IPS-NIHi7 (cell line): Measurements from ENCODE around the gene PODXL.
A peak's percentile ranks its signal among the peaks of the same experiment; 100 is the strongest.

ENCODE experiments used
- DNase-seq: peaks from one replicate; pipeline ENCODE4 v3.0.0; 2012; ENCODE audit warnings: mixed read lengths; ENCODE audit errors: extremely low spot score

PODXL gene

GRCh38 chr7:131564640-131565039 is 8.2 kb upstream of the PODXL start:
- DNase-seq, result no peak

DNA sequence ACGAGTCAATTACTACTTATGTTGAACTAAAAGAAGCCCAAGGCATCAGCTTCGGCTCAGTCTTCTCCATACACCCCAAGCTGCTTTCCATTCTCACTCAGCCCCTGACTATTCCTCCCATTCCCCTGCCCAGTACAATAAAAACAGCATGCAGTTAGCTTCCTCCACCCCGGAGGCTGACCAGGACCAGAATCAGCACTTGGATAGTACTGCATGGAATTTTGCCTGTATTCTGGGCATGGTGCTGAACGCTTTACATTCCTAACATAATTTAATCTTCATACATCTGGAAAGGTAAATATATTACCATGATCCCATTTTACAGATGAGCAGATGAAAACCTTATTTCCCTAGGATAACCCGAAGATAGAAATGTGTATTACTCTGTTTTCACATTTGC is 7.5 kb upstream of the PODXL start:
- DNase-seq, result no peak

GRCh38 chr7:131562941-131563340 is 6.5 kb upstream of the PODXL start:
- no peak for DNase-seq

- no peak for DNase-seq
Observed at GRCh38 chr7:131560061-131560460, 3.6 kb upstream of the PODXL start.

GRCh38 chr7:131557652-131558385 is 1.4 kb upstream of the PODXL start:
- peak; percentile 90 for DNase-seq

- DNase-seq, result peak; percentile 56
Observed at GRCh38 chr7:131556909-131557651, 652 bp upstream of the PODXL start.

- no peak for DNase-seq
Observed at GRCh38 chr7:131555552-131556052, 826 bp downstream of the PODXL start.

DNA sequence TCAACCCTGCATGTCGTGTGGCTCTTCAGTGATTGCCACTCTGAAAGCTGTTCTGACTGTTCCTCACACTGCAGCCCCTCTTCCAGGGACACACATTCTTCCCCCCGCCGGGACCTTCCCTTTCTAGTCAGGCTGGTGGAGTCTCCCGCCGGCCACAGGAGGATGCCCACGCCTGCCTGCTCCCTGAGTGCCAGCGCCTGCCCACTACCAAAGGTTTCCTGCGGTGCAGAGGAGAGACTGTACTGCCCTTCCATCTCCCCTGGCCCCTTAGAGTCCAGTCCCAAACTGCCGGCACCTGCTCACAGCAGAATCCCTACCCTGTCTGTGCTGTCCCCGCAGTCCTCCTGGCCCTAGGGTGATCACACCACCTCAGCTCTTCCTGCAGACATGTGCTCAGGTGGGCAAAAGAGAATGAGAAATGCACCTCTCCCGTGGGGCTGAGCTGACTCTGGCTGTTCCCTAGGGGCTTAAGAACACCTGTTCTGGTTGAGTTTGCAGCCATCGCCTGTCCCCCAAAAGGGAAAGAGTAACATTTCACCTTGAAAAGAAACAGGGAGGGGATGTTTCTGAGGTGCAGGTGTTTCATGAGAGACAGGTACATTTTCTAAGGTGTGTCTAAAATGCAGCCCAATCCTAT is 1.4 kb downstream of the PODXL start:
- DNase-seq, result no peak

- no peak for DNase-seq
Observed at GRCh38 chr7:131553931-131554330, 2.5 kb downstream of the PODXL start.

DNA sequence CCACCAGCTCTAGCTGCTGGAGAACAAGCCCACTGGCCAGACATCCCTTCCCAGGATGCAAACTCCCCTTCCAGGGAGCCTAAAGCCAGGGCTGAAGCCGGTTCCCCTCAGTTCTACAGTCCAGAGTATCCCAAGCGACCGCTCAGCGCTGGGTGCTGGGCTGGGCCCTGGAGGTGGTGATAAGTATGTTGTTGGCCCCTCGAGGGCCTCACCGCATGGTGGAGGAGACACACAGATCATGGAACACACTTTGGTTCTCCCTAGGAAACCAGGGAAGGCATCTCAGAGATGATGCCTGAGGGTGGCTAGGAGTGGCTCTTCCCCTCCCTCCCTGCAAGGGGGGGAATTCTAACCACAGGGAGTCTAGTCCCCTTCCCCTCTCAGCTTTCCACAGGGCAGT is 4.4 kb downstream of the PODXL start:
- DNase-seq, result no peak

DNA sequence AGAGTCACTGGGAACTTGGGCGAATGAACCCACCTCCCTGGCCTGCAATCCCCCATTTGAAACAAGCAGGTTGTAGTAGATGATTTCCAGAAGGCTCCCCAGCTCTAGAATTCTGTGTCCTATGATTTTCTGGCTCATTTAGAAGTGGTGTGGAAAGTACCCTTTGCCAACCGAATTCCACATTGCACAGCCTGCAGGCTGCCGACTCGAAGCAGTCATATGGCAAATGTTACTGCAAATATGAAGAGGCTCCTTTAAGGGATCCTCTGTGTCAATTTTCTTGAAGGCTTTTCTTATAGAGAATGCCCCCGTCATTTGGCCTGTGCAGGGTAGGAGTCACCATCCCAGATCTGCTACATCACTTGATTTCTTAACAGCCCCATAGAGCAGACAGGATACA is 5.6 kb downstream of the PODXL start:
- DNase-seq, result no peak

- DNase-seq, result no peak
Observed at GRCh38 chr7:131548371-131548770, 8.1 kb downstream of the PODXL start.

GRCh38 chr7:131547589-131547988 is 8.8 kb downstream of the PODXL start:
- no peak for DNase-seq

DNA sequence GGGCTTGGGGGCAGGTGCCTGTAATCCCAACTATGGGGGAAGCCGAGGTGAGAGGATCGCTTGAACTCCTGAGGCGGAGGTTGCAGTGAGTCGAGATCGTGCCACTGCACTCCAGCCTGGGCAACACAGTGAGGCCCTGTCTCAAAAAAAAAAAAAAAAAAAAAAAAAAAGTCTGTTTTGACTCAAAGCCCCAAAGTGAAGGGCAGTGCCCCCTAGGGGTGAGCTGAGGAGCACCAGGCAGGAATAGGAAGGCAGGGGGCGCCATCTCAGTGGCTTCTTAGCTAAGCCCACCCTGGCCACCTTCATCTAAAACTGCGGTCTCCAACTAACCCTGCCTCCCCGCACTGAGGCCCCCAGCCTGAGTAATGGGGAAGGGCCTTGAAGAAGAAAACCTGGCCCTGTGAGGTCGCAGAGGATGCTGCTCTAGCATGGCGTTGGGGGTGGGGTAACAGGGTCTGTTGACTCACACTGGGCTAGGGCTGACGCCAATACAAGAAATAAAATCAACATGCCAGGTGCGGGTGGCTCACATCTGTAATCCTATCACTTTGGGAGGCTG is 9.8 kb downstream of the PODXL start:
- peak; percentile 88 for DNase-seq

DNA sequence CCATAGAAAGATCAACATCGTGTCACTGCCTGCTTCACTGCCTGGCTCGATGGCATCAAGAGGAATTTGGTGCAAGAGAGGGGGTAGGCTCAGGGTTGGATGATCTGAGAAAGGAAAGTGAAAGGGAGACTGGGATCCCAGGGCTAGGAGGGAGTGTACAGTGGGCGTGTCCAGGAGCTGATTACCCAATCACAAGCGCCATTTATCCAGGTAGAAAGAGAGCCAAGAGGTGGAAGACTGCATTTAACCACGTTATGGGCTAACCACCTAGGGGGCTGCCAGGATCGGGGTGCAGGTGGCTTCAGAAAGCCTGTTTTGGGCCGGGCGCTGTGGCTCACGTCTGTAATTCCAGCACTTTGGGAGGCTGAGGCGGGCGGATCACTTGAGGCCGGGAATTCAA is 10.3 kb downstream of the PODXL start:
- no peak for DNase-seq

GRCh38 chr7:131544449-131545301 is 11.8 kb downstream of the PODXL start:
- peak; percentile 55 for DNase-seq

DNA sequence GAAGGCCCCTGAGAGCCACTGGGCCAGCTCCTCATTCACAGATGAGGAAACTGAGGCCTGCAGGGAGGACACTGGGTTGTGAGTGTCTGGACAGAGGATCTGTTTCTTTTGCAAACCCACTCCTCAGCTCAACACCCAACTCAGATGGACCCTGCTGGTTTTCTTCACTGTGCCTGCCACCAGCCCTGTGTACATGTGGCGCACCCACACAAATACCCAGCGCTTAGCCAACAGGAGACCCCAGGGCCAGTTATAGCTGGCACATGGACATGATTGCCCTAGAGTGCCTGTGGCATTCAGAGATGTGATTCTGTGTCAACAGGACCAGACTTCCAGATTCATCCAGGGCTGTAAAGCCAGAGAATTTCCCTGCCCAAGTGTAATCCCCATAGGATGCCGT is 12.4 kb downstream of the PODXL start:
- no peak for DNase-seq

GRCh38 chr7:131543298-131543697 is 13.1 kb downstream of the PODXL start:
- DNase-seq, result no peak

DNA sequence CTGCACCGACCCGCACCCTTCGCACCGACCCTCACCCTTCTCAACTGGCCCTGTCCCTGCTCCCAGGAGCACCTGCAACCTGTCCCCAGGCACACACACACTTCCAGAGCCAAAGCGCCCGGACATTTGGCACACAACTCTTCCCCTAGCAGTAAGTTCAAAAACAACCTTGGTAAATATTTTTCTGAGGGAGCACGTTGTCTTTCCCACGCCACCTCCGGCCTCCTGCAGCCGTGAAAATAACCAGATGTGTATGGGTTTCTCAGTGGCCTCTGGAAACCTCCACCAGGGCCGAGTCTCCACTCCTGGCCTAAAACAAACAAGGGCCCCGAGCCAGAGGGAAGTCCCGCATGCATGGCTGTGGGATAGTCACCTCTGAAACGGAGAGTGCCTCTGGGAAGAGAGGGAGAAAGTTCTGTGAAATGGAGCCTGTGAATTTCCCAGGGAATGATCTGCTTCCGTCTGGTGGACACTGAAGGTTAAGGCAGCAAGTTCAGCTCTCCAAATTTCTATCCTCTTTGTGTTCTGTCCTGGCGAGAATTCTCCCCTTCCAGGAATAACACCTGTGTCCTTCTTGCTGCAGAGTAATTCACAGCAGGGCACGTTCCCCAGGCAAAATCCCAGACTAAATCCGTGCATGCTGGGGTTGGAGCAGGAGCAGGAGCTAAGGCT is 15.8 kb downstream of the PODXL start:
- no peak for DNase-seq

- DNase-seq, result no peak
Observed at GRCh38 chr7:131538813-131539179, 17.6 kb downstream of the PODXL start.
